ENCODE results near the gene NXNL1. TPM values are rescaled to one million over a fixed set of nuclear protein-coding genes. Genes with fewer than 3 reads are reported as not detected.

The NXNL1 gene
- total and polyA plus RNA-seq, 9 of the 15 experiments (the other 6 are each of a cell fraction or from before 2014, with no cell fraction given): not detected

DNA sequence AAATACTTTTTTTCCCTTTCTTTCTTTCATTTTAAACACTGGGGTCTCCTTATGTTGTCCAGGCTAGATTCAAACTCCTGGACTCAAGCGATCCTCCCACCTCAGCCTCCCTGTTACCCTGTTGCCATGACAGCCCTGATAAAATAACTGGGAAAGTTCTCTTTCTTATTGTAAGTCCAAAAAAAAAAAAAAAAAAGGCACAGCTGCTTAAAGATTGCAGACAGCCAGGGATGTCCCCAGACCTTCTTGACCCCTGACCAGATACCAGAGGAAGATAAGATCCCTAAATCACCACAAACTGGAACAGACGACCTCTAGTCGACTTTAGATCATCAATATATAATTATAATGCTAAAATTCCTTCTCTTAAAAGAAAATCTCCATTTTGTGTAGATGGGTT, 42.0 kb downstream of the NXNL1 start:
- DNase-seq (ENCODE audit: extremely low read depth in 1 of 4, low spot score in 3 of 4) (no peak), ATAC-seq (no peak), FAIRE-seq (no peak)
- peak overlapping the region; percentile 74 to 88; a peak in 3 of 4 replicates for H3K9ac ChIP-seq (ENCODE audit: insufficient read depth in 1 of 2, low read depth in 2 of 2, low read length in 2 of 2)
- H3K36me3 ChIP-seq (ENCODE audit: control insufficient read depth, insufficient read depth, low read length): peaks cover 15% of the 10 kb centered on the region; the same call in 1 of the 3 replicates
- no peaks in the 10 kb centered on the region for H4K20me1 ChIP-seq (replicated peaks; ENCODE audit: control insufficient read depth, insufficient read depth, low read length)
- H3K79me2 ChIP-seq (ENCODE audit: control insufficient read depth, insufficient read depth, low read length): peaks cover 6% of the 10 kb centered on the region; the same call in 2 of the 3 replicates
- POLR2A ChIA-PET: interaction anchor here (1.0 to 2.1 kb wide), 5 partner anchors 12 to 161 kb away, joined by 3 to 20 read pairs (median 8); partner anchors contain the start of gene BST2
- WGBS (ENCODE audit: insufficient coverage, low coverage, missing lambda C conversion rate): 4% methylated on average over 3 of the region's 3 CpGs
- H3K4me1 ChIP-seq (replicated peaks in 1 of 2; ENCODE audit: control insufficient read depth in 2 of 2, insufficient read depth in 2 of 2, low read length in 2 of 2): peaks cover 7 to 16% of the 10 kb centered on the region in 2 experiments; a peak in 3 of 5 replicates
- no peaks in the 10 kb centered on the region for H3K9me3 ChIP-seq (replicated peaks; ENCODE audit: control insufficient read depth, insufficient read depth, low read depth, low read length)
- intact Hi-C loops (cut with micrococcal nuclease) (loop anchor here (1.0 to 2.0 kb wide), 2 partner anchors 13 to 24 kb away; partner anchors contain the start of genes BST2 and CCDC194), in situ Hi-C loops (cut with MboI) (no loop called here)
- peak overlapping the region; percentile 47 for H3K4me3 ChIP-seq
- no TSS peak for BruUV-seq (replicated peaks)
- peak overlapping the region; percentile 84 for H2AFZ ChIP-seq (ENCODE audit: low read depth, low read length)
- H3K27me3 ChIP-seq (ENCODE audit: control insufficient read depth in 2 of 2, insufficient read depth in 2 of 2, low read length in 2 of 2): no peaks in the 10 kb centered on the region
- H3K9me1 ChIP-seq (ENCODE audit: control insufficient read depth, insufficient read depth, low read length): no peaks in the 10 kb centered on the region
- peak overlapping the region; percentile 83 for H3K4me2 ChIP-seq (ENCODE audit: insufficient read depth, low read length)
- peak overlapping the region; percentile 72 for H3K27ac ChIP-seq (ENCODE audit: extremely low read depth, low read depth, low read length)
- CTCF ChIA-PET (ENCODE audit: low intra/inter-chr PET ratio): no interaction called here
- TF ChIP-seq RFX1 (IDR thresholded peaks at IDR 0.05) (peak; percentile 82), POLR3G (IDR thresholded peaks at IDR 0.05; ENCODE audit: extremely low read depth, insufficient read length, insufficient replicate concordance) (no peak), ZNF699 (CRISPR knock-in tag; IDR thresholded peaks at IDR 0.05; ENCODE audit: insufficient replicate concordance) (no peak), GATA2 (CRISPR knock-in tag; IDR thresholded peaks at IDR 0.05) (no peak), ZNF282 (CRISPR knock-in tag; IDR thresholded peaks at IDR 0.05) (no peak), FOXJ2 (tag; IDR thresholded peaks at IDR 0.05) (peak; percentile 95), GTF2E2 (tag; IDR thresholded peaks at IDR 0.05) (no peak; the same call in 1 of the 2 replicates), ZNF561 (CRISPR knock-in tag; conservative IDR thresholded peaks at IDR 0.05) (no peak), ZFP30 (CRISPR knock-in tag; IDR thresholded peaks at IDR 0.05; ENCODE audit: borderline replicate concordance) (no peak), TCF15 (CRISPR knock-in tag; IDR thresholded peaks at IDR 0.05) (no peak), HDAC6 (IDR thresholded peaks at IDR 0.05; ENCODE audit: low read depth, low read length) (no peak), ZNF174 (CRISPR knock-in tag; IDR thresholded peaks at IDR 0.05) (no peak), ZNF277 (CRISPR knock-in tag; IDR thresholded peaks at IDR 0.05; ENCODE audit: borderline replicate concordance) (no peak), NCOA2 (IDR thresholded peaks at IDR 0.05; ENCODE audit: partially characterized antibody in 2 of 2) (no peak), PREB (CRISPR knock-in tag; IDR thresholded peaks at IDR 0.05) (no peak), ZNF384 (IDR thresholded peaks at IDR 0.05; ENCODE audit: low read depth, low read length) (peak; percentile 86), SMAD4 (CRISPR knock-in tag; conservative IDR thresholded peaks at IDR 0.05) (0 out of 2 replicates have a peak, but pooled peaks have one; percentile 12)
- TF ChIP-seq, protein P1, sequence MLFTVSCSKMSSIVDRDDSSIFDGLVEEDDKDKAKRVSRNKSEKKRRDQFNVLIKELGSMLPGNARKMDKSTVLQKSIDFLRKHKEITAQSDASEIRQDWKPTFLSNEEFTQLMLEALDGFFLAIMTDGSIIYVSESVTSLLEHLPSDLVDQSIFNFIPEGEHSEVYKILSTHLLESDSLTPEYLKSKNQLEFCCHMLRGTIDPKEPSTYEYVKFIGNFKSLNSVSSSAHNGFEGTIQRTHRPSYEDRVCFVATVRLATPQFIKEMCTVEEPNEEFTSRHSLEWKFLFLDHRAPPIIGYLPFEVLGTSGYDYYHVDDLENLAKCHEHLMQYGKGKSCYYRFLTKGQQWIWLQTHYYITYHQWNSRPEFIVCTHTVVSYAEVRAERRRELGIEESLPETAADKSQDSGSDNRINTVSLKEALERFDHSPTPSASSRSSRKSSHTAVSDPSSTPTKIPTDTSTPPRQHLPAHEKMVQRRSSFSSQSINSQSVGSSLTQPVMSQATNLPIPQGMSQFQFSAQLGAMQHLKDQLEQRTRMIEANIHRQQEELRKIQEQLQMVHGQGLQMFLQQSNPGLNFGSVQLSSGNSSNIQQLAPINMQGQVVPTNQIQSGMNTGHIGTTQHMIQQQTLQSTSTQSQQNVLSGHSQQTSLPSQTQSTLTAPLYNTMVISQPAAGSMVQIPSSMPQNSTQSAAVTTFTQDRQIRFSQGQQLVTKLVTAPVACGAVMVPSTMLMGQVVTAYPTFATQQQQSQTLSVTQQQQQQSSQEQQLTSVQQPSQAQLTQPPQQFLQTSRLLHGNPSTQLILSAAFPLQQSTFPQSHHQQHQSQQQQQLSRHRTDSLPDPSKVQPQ (CRISPR knock-in tag; IDR thresholded peaks at IDR 0.05; ENCODE audit: borderline replicate concordance): no peak
